HG03060 (cell line): Measurements from ENCODE around the gene BANF2.

Experiments
- ATAC-seq: cut with Tn5 transposase; IDR thresholded peaks from one replicate; pipeline ENCODE4 v1.9.1; 2021; ENCODE audit warnings: low read depth, moderate number of reproducible peaks; ENCODE audit not compliant: unreplicated experiment

BANF2 gene

DNA sequence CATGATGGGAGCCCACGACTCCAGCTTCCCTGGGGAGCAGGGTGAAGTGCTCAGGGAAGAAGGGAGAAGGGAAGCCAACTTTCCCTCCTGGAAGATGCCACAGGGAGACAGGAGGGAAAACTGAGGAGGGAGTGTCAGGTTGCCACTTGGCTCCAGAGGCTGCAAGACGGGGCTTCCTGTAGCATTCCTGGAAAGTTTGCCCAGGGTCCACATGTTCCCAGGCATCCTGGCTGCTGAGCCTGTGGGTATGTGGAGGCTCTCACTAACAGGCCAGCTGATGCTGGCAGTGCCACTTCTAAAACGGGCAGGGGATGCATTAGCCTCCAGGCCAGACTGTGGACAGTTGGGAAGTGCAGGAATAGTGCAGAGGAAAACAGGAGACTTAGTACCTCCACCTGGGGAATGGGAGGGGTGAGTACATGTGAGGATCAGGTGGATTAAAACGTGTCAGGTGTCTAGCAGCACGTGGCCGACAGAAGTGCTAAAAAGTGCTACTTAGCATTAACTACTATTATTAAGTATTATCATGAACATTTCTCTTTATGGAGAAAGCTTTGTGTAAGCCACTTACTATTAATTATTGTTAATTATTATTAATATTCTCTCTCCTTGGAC is 33.2 kb downstream of the BANF2 start:
- no peak for ATAC-seq

DNA sequence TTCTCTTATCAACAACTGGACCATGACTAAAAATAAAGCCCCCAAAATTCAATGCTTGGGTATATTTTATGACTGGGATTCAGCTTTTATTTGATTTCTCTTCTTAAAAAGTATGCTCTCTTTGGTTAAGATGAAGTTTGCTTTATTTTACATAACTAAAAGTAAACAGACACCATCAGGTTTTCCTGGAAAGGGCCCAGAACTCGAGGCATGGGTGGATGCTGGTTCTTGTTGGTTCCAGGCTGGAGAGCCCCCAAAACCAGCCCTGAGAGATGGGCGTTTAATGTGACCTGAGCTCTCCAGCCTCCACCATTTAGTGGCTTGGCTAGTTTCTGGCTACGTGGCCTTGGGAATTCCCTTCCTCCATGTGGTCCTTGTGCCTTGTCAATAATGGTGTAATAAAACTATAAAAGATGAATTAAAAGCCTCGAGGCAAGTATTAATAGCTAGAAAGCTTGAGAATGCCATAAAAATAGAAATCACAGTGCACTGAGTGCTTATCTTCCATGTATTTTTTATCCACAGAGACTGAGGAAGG is 34.1 kb downstream of the BANF2 start:
- ATAC-seq = no peak

DNA sequence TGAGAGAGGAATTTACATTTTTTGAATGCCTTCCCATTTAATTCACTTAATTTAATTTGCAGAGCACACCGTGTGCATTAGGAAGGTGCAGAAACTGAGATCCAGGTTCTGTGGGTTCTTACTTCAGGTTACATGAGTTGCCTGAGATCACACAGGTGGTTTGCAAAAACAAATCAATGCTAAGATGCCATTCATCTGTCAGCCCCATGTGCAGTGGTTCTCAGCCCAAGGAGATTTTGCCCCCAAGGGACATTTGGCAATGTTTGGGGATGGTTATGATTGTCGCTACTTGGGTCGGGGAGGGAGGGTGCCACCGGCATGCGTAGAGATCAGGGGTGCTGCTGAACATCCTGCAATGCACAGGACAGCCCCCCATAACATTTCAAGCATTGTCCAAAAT is 34.6 kb downstream of the BANF2 start:
- no peak for ATAC-seq

DNA sequence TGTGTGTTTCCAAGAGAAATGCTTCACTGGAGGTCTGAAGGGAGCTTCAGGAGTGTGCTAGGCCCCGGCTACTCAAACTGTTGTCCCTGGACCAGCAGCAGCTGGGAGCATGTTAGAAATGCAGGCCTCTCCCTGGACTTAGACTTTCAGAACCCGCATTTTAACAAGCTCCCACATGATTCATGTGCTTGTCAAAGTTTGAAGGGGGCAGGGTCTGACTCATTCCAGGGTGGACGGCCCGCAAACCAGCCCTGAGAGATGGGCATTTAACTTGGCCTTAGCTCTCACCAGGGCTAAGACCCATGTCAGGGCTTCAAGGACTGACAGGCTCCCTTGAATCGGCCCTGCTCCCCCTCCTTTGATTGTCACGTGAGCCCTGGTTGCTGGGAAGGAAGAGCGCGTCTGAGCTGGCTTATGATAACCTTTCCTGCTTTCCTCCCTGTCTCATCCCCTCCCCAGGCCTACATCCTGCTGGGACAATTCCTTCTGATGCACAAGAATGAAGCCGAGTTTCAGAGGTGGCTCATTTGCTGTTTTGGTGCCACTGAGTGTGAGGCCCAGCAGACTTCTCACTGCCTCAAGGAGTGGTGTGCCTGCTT is 35.5 kb downstream of the BANF2 start:
- ATAC-seq = no peak

DNA sequence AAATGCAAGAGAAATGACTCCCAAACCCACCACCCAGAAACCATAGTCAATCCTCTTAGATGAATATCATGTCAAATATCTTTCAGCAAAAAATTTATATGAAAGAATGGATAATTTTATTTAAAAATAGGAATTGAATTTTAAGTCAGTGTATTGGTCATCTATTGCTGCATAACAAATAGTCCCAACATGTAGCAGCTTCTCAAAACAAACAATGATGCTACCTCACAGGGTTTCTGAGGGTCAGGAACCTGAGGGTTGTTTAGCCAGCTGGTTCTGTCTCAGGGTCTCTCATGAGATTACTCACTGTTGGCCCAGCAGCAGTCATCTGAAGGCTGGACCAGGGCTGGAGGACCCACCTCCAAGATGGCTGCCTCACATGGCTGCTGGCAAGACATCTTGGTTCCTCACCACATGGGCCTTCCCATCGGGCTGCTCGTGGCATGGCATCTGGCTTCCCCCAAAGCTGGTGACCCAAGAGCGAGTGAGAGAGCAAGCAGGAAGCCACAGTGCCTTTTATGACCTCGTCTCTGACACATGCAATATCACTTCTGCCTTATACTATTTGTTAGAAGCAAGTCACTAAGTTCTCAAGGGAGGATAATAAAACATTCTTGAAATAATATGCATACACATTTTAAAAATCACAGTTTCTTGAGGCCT is 36.3 kb downstream of the BANF2 start:
- ATAC-seq = no peak

DNA sequence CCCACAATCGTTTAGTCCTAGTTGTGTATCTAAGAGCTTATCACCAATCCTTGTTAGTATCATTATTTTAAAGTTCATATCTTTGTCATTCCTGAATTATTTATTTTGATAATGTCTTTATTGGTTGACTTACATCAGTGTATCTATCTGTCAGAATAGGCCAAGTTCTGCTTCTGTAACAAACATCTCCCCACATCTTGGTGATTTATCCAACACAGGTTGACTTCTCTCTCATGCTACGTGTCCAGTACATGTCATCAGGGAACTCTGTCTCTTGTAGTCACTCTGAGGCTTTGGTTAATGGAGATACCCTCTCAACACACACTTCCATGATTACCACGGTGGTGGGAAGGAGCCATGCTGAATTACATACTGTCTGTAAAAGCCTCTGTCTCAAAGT is 38.4 kb downstream of the BANF2 start:
- no peak for ATAC-seq

DNA sequence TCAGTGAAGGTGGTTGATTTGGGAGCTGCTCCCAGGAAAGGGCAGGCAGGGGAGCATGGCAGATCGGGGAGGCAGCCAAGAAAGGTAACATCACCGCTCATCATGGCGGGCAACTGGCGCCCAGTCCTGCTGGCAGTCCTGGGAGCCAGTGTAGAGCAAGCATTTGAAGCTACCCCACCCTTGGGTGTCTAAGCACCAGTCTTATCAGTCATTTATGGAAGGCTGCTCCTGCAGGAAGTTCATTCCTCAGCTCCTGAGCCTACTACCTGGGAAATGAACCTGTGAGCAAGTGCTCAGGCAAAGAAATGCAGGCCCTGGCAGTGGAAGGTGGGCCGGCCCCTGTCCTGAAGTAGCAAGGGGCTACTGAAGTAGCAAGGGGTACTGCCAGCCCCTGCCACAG is 41.5 kb downstream of the BANF2 start:
- no peak for ATAC-seq

DNA sequence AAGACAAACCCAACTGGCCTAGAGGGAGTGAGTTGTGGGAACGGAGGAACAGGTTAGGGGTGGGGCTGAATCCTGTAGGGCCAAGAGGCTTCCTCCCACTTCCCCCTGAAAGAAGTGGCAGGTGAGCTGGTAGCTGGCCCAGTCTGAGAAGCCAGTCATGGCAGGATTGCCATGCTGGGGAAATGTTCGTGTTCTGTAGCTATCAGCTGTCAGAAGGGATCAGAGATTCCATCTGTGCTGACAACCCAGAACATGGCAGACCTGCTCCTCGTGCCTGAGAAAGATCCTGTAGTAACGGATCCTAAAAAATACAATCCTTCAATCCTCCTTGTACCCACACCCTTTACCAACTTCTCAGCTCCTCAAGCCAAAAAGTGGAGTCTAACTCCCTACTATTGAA is 43.0 kb downstream of the BANF2 start:
- no peak for ATAC-seq

DNA sequence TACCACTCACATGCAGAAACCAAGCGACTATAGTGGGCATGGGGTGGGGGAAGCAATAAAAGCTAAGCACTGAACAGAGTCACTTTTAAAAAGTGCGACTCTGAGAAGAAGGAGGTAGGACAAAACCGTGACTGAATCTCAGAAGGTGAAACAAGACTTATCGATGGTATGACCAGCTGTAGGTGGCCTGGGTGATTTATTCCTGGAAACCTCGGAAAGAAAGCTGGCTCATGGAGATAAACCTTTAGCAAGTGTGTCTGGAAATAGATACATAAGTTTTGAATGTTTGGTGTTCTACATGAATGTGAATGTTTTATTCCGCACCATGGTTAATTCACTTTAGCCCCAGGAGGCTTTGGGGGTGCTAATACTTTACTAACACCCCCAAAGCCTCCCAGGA is 43.9 kb downstream of the BANF2 start:
- ATAC-seq = no peak

DNA sequence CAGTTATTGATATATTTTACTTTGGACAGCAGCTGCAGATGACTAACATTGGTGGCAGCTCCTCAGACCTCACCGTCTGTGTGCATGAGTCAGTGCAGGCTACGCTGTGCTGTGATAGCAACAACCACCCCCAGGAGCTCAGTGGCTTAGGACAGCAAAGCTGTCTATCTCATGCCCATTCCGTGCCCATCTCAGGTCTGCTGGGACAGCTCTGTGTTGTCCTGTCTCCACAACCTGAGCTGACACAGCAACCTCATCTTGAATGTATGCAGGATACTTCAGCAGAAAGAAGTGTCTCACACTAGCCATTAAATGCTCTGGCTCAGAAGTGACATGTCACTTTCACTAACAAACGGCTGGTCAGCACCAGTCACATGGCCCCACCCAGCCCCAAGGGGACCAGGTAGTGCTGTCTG is 47.7 kb downstream of the BANF2 start:
- ATAC-seq = no peak

DNA sequence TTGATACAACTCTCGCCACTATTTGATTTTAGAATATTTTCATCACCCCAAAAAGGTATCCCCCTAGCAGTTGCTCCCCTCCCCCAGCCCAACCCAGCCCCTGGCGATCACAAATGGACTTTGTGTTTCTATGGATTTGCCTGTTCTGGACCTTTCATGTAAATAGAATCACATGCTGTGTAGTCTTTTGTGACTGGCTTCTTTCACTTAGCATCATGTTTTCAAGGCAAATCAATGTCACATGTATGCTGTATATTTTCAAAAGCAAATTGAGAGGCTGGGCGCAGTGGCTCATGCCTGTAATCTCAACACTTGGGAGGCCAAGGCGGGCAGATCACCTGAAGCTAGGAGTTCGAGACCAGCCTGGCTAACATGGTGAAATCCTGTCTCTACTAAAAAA is 48.5 kb downstream of the BANF2 start:
- ATAC-seq = no peak

DNA sequence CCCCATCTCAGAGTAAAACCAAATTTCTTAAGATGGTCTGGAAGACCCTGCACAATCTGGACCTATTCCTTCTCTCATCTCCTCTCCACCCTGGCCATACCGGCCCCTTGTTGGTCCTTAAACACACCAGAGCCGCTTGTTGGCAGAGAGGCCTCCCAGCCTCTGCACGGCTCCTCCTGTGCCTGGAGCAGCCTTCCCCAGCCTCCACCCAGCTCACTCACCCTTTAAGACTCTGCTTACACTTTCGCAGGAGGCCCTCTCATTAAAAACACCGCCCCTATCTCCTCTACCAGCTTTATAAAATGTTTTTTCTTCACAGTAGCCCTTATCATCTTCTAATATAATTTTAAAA is 49.8 kb downstream of the BANF2 start:
- no peak for ATAC-seq

DNA sequence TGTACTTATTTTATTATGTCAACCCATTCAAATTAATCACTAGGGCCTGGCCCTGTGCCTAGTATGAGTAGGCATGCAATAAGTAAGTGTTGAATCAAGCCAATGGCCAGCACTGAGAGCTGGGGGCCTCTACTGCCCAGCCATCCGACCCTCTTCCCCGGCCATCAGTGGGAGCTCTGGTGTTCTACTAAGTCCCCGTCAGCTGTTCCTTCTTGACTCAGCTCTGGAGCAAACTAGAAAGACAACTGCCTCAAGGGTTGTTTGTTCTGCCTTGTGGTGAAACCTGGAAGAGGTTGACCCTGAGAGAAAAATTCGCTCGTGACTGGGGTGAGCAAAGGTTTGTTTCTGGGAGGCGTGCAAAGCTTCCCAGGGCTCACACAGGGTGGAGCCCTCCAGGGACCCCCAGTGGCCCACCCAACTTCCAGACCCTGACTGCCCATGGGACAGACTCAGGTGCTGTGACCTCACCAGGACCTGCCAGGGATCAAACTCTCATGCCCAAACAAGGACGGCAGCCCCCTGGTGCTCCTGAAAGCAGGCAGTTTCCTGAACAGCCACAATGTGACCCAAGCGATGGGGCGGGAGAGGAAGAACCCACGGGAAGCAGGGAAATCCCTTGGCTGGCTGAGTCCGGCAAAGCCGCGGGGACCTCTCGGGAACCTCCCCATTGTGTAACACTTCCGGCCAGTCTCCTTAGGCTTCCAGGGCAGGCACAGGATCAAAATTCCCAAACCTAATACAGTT is 50.4 kb downstream of the BANF2 start:
- no peak for ATAC-seq

DNA sequence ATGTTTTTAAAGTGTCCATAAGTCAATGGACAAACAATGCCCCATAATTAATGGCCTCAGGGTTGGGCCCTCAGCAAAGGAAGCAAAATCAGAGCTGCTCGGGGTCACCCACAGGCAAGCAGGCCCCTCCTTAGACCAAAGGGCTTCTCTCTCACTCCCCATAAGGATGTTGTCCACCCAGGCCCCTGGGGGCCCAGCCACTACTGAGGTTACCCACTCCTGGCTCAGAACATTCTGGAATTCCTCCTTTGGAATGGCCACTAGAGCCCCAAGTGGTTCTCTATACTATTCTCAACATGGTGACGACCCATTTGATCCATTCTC is 50.9 kb downstream of the BANF2 start:
- ATAC-seq = no peak

DNA sequence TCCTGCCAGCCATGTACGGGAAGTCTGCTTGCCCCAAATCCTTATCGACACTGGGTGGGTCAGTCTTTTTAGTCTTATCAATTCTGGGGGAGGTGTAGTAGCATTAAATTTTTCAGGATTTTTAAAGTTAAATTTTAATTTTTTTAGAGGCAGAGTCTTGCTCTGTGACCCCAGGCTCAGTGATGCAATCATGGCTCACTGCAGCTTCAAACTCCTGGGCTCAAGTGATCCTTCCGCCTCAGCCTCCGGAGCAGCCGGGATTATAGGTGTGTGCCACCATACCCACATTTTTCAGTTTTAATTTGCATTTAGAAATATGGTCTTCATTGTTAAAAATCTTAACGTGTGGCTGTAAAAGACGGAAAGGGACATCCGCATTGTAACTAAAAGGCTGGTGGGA is 51.9 kb downstream of the BANF2 start:
- ATAC-seq = no peak

DNA sequence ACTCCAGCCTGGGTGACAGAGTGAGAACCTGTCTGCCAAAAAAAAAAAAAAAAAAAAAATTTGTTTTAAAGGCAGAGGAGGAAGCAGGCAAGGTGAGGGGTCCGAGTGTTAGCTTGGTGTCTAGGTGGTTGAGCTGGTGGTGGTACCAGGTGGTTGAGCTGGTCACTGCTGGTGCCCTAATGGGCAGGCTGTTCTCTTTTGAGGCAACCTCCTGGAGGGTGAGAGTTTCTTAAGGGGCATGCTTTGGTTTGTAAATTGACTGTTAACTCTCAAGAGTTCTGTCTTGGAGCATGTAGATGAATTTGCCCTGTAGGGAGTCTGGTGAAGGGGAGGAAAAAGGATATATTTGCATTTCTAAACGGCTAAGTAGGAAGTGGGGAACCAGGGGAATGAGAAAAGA is 52.7 kb downstream of the BANF2 start:
- no peak for ATAC-seq

DNA sequence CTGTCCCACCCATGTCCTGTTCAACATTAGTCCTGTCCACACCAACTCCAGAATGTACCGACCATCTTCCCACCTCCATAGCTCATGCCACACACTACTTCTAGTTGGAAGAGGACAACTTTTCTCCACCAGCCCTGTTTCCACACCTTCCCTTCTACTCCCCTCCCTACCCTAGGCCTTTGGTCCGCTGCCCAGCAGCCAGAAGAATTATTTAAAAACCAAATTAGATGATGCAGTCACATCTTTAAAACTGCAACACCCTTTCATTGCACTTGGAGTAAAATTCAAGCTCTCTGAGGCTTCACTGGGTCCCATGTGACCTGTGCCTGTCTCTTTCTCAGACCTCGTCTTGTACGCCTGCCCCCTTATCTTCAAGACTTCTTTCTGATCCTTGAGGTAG is 53.8 kb downstream of the BANF2 start:
- no peak for ATAC-seq

DNA sequence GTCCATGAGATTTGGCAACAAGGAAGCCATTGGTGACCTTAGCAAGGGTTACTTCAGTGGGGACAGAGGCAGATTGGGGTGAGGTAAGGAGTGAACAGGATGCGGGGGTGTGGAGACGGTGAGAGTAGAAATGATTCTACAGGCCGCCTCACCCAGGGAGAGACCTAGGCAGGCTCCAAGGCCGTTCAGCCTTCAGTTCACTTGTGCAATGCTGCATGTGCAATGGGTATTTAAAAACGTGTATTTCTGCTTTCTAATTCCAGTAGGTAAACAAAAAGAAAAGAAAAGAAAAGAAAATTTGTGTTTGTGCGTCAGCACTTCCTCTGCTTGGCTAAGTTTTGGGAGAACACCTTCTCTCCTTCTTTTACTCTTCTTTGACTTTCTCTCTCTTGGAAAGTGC is 56.8 kb downstream of the BANF2 start:
- no peak for ATAC-seq

DNA sequence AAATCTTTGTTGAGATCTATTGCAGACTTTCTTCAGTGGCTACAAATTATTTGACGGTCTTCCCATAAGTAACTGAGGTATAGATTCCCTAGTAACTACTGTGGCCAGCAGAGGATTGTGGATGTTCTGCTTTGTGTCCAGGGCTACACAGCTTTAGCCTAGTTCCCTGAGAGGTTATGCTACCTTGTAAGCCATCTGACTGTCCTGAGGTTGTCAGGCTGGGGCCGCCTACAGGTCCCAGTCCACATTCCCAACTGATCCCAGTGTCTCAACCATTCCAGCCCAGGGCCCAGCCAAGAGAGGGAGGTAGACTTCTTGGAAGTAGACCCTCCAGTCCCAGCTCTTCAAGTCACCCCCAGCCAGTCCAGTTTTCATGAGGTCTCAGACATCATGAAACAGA is 57.7 kb downstream of the BANF2 start:
- ATAC-seq = no peak

DNA sequence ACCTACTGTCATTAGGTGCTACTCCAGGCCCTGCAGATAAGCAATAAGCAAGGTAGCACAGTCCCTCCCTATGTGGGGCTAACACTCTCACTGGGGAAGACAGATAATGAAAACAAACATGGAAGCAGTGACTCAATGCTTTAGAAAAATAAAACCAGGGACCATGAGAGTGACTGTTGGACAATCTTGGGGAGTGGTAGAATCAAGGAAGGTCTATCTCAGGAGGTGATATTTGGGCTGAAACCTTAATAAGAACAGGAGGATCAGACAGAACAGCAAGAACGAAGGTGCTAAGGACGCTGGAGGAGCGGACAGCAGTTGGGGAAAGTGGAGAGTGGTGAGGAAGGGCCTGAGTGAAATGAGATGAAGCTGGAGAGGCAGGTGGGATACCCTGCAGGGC is 58.2 kb downstream of the BANF2 start:
- no peak for ATAC-seq

DNA sequence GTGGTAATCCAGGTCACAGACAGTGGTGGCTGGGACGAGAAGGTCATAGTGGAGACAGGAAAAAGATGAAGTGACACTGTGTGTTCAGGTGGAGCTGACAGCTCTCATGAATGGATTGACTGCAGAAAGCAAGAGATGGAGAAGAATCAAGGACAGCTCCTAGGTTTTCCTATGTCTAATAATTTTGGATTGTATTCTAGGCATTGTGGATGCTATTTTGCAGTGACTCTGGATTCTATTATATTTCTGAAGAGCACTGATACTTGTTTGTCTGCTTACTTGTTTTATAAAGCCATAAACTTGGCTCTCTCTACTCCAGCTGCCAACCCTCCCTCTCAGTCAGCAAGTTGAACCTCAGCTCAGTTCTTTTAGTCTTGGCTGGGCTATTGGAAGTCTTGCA is 58.7 kb downstream of the BANF2 start:
- ATAC-seq = no peak

DNA sequence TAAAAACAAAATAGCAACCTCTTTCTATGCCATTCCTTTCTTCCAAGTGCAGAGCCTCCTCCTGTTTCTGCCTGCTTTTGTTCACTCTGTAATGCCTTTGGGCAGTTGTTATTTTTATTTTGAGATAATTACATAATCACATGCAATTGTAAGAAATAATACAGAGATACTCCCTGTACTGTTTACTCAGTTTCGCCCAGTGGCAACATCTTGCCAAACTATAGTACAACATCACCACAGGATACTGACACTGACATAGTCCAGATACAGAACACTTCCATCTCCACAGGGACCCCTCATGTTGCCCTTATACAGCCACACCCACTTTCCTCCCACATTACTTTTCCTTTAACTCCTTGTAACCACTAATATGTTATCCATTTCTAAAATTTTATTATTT is 59.7 kb downstream of the BANF2 start:
- ATAC-seq = no peak
